IMR-90 (cell line): ENCODE measurements around the gene DSCAML1. TPM values are rescaled to one million over a fixed set of nuclear protein-coding genes. Genes with fewer than 3 reads are reported as not detected.

Source experiments
- CEBPB ChIP-seq: IDR thresholded peaks from 2 replicates; pipeline ENCODE4 v1.6.1; 2012; ENCODE audit warnings: low read depth, low read length, improper control_type of control experiment
- MXI1 ChIP-seq: IDR thresholded peaks from 2 replicates; pipeline ENCODE4 v1.6.1; 2012; ENCODE audit warnings: low read depth, mild to moderate bottlenecking, low read length, moderate library complexity, borderline replicate concordance
- POLR2A ChIP-seq: IDR thresholded peaks from 2 replicates; pipeline ENCODE4 v1.6.1; 2012; ENCODE audit warnings: mild to moderate bottlenecking, low read depth, low read length
- polyA plus RNA-seq, 3 experiments: library from polyadenylated mRNA; depleted of rRNA; stranded (reverse); fragments of >200 nt; gene quantifications; 2 replicates each; pipeline ENCODE4 v1.2.3, GENCODE V29; 2012; ENCODE audit warnings: low replicate concordance in 1 of 3
- total RNA-seq: library from RNA; depleted of rRNA; stranded (reverse); fragments of >200 nt; gene quantifications from 2 replicates; pipeline ENCODE4 v1.2.3, GENCODE V29; 2012
- TF ChIP-seq, protein P1 (sequence below): conservative IDR thresholded peaks from 2 replicates; pipeline ENCODE4 v1.5.1; 2012; ENCODE audit warnings: mild to moderate bottlenecking, low read depth, low read length, improper control_type of control experiment

DSCAML1 gene
- total and polyA plus RNA-seq, 2 of the 4 experiments (the other 2 are of a cell fraction), result not detected

DNA sequence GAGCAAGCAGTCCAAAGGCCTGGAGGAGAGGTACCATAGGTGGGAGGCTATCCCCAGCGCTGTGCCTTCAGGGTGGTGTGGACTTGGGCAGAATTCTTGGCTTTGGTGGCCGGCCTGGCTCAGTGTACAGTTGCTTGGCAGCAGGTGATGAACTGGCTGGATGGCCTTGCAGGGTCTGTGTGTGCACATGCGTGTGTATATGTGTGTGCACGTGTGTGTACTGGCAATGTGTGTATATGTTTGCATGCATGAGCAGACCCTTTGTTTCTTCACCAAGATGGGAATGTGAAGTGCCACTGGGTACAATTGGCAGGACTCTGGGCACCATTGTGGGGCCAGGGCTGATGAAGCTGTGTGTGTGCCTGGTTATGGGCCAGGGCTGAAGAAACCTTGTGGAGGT lies 416.3 kb downstream of the DSCAML1 start (continued):
- TF ChIP-seq, protein P1, sequence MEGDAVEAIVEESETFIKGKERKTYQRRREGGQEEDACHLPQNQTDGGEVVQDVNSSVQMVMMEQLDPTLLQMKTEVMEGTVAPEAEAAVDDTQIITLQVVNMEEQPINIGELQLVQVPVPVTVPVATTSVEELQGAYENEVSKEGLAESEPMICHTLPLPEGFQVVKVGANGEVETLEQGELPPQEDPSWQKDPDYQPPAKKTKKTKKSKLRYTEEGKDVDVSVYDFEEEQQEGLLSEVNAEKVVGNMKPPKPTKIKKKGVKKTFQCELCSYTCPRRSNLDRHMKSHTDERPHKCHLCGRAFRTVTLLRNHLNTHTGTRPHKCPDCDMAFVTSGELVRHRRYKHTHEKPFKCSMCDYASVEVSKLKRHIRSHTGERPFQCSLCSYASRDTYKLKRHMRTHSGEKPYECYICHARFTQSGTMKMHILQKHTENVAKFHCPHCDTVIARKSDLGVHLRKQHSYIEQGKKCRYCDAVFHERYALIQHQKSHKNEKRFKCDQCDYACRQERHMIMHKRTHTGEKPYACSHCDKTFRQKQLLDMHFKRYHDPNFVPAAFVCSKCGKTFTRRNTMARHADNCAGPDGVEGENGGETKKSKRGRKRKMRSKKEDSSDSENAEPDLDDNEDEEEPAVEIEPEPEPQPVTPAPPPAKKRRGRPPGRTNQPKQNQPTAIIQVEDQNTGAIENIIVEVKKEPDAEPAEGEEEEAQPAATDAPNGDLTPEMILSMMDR, result no peak
- no peak for TF ChIP-seq CEBPB
- no peak for TF ChIP-seq POLR2A
- no peak for TF ChIP-seq MXI1
